ENCODE measurements around the gene DEAF1. TPM values are rescaled to one million over a fixed set of nuclear protein-coding genes. Genes with fewer than 3 reads are reported as not detected.
A peak's percentile ranks its signal among the peaks of the same experiment; 100 is the strongest.

Gene DEAF1
- total and polyA plus RNA-seq, 3 experiments from 2014 or later = 36.3 to 54.6 (median 52.1) TPM

- Mint-ChIP-seq H3K36me3 (peaks cover 0 to 3% (median 0%) of the 10 kb centered on the region in 3 donors), H3K4me1 (peaks cover 2 to 15% (median 4%) of the 10 kb centered on the region in 3 donors), H3K9me3 (no peaks in the 10 kb centered on the region), H3K4me3 (peak overlapping the region in 3 of 7 donors; percentile 20 to 25 (median 20)), H3K27me3 (peaks cover 10 to 26% of the 10 kb centered on the region in 2 donors), H3K27ac (no peak overlapping the region)
- Histone ChIP-seq H3K4me3 (ENCODE audit: low read length) (no peak overlapping the region), H3K27me3 (ENCODE audit: insufficient read depth, low read length, poor library complexity, severe bottlenecking) (peaks cover 14% of the 10 kb centered on the region), H3K36me3 (ENCODE audit: insufficient read depth, low read length) (no peaks in the 10 kb centered on the region), H3K9me3 (ENCODE audit: low read length) (no peaks in the 10 kb centered on the region), H3K4me1 (ENCODE audit: insufficient read depth, low read length) (no peaks in the 10 kb centered on the region), H3K27ac (ENCODE audit: low read depth, low read length) (no peak overlapping the region)
- no peak for DNase-seq
- POLR2A ChIA-PET = interaction anchor here (0.6 to 1.9 kb wide), 2 partner anchors 12 to 35 kb away, joined by 7 to 9 read pairs; partner anchors contain the start of genes DEAF1 and TMEM80
- CTCF ChIA-PET = interaction anchor here (0.8 to 1.0 kb wide), 2 partner anchors 20 to 119 kb away, joined by 3 to 4 read pairs; no protein-coding TSS in a partner anchor
Measured at GRCh38 chr11:706957-707816, 12.2 kb upstream of the DEAF1 start.

GRCh38 chr11:706439-706956, 11.5 kb upstream of the DEAF1 start:
- Mint-ChIP-seq H3K4me3 (no peak overlapping the region), H3K27ac (no peak overlapping the region), H3K4me1 (peaks cover 2 to 15% (median 4%) of the 10 kb centered on the region in 3 donors), H3K9me3 (no peaks in the 10 kb centered on the region), H3K36me3 (peaks cover 0 to 8% (median 0%) of the 10 kb centered on the region in 3 donors), H3K27me3 (peaks cover 10 to 26% of the 10 kb centered on the region in 2 donors)
- ChIA-PET POLR2A (interaction anchor here (0.6 to 1.9 kb wide), 2 partner anchors 11 to 35 kb away, joined by 7 to 9 read pairs; partner anchors contain the start of genes DEAF1 and TMEM80), CTCF (interaction anchor here (0.8 to 1.0 kb wide), 2 partner anchors 21 to 118 kb away, joined by 3 to 4 read pairs; no protein-coding TSS in a partner anchor)
- Histone ChIP-seq H3K27me3 (ENCODE audit: insufficient read depth, low read length, poor library complexity, severe bottlenecking) (peaks cover 14% of the 10 kb centered on the region), H3K9me3 (ENCODE audit: low read length) (no peaks in the 10 kb centered on the region), H3K4me3 (ENCODE audit: low read length) (no peak overlapping the region), H3K27ac (ENCODE audit: low read depth, low read length) (no peak overlapping the region), H3K36me3 (ENCODE audit: insufficient read depth, low read length) (no peaks in the 10 kb centered on the region), H3K4me1 (ENCODE audit: insufficient read depth, low read length) (no peaks in the 10 kb centered on the region)
- no peak for DNase-seq

- Mint-ChIP-seq H3K36me3 (peaks cover 0 to 11% (median 0%) of the 10 kb centered on the region in 3 donors), H3K27me3 (peaks cover 4 to 21% of the 10 kb centered on the region in 2 donors), H3K9me3 (no peaks in the 10 kb centered on the region), H3K4me3 (peak within 1 kb of the TSS in 3 of 7 donors; percentile 20 to 61 (median 44)), H3K4me1 (peaks cover 2 to 10% (median 4%) of the 10 kb centered on the region in 3 donors), H3K27ac (no peak within 1 kb of the TSS)
- H3K36me3 ChIP-seq (ENCODE audit: insufficient read depth, low read length) = no peaks in the 10 kb centered on the region
- H3K27ac ChIP-seq (ENCODE audit: low read depth, low read length) = no peak within 1 kb of the TSS
- H3K4me1 ChIP-seq (ENCODE audit: insufficient read depth, low read length) = no peaks in the 10 kb centered on the region
- no peaks in the 10 kb centered on the region for H3K9me3 ChIP-seq (ENCODE audit: low read length)
- H3K4me3 ChIP-seq (ENCODE audit: low read length) = no peak within 1 kb of the TSS
- POLR2A ChIA-PET = interaction anchor here (1.5 to 1.9 kb wide), 2 partner anchors 11 to 20 kb away, joined by 4 to 7 read pairs; partner anchors contain the start of genes DEAF1 and TMEM80
- peaks cover 14% of the 10 kb centered on the region for H3K27me3 ChIP-seq (ENCODE audit: insufficient read depth, low read length, poor library complexity, severe bottlenecking)
- DNase-seq = no peak
- CTCF ChIA-PET = interaction anchor here (0.8 kb wide), 1 partner anchor 20 kb away, joined by 3 read pairs; no protein-coding TSS in a partner anchor
Measured at GRCh38 chr11:705646-706438, 10.8 kb upstream of the DEAF1 start, which contains the start of gene EPS8L2. Gene EPS8L2 (plus strand): TSS chr11:706231. CDS start chr11:709408, 3,177 bp downstream.

GRCh38 chr11:704781-705645, 10.0 kb upstream of the DEAF1 start:
- peaks cover 2 to 17% of the 10 kb centered on the region in 2 donors for H3K27me3 Mint-ChIP-seq
- CTCF ChIA-PET = interaction anchor here (0.8 to 1.5 kb wide), 3 partner anchors 19 to 150 kb away, joined by 3 to 4 read pairs (median 3); no protein-coding TSS in a partner anchor
- peak overlapping the region in 1 of 8 donors; percentile 87 for H3K27ac Mint-ChIP-seq
- peaks cover 14% of the 10 kb centered on the region for H3K27me3 ChIP-seq (ENCODE audit: insufficient read depth, low read length, poor library complexity, severe bottlenecking)
- H3K4me1 ChIP-seq (ENCODE audit: insufficient read depth, low read length) = no peaks in the 10 kb centered on the region
- H3K9me3 Mint-ChIP-seq = no peaks in the 10 kb centered on the region
- H3K4me3 ChIP-seq (ENCODE audit: low read length) = no peak overlapping the region
- peaks cover 2 to 9% (median 4%) of the 10 kb centered on the region in 3 donors for H3K4me1 Mint-ChIP-seq
- peaks cover 0 to 17% (median 2%) of the 10 kb centered on the region in 3 donors for H3K36me3 Mint-ChIP-seq
- no peaks in the 10 kb centered on the region for H3K36me3 ChIP-seq (ENCODE audit: insufficient read depth, low read length)
- POLR2A ChIA-PET = interaction anchor here (0.5 to 1.9 kb wide), 3 partner anchors 10 to 21 kb away, joined by 3 to 7 read pairs (median 4); partner anchors contain the start of genes DEAF1 and TMEM80
- no peaks in the 10 kb centered on the region for H3K9me3 ChIP-seq (ENCODE audit: low read length)
- DNase-seq = no peak
- H3K27ac ChIP-seq (ENCODE audit: low read depth, low read length) = no peak overlapping the region
- peak overlapping the region in 2 of 7 donors; percentile 44 to 61 for H3K4me3 Mint-ChIP-seq

- Mint-ChIP-seq H3K9me3 (no peaks in the 10 kb centered on the region), H3K4me3 (no peak overlapping the region), H3K27me3 (peaks cover 0 to 11% of the 10 kb centered on the region in 2 donors), H3K27ac (peak overlapping the region in 1 of 8 donors; percentile 87), H3K36me3 (peaks cover 0 to 22% (median 2%) of the 10 kb centered on the region in 3 donors), H3K4me1 (peaks cover 2 to 9% (median 4%) of the 10 kb centered on the region in 3 donors)
- Histone ChIP-seq H3K36me3 (ENCODE audit: insufficient read depth, low read length) (no peaks in the 10 kb centered on the region), H3K27ac (ENCODE audit: low read depth, low read length) (no peak overlapping the region), H3K4me1 (ENCODE audit: insufficient read depth, low read length) (no peaks in the 10 kb centered on the region), H3K4me3 (ENCODE audit: low read length) (no peak overlapping the region), H3K27me3 (ENCODE audit: insufficient read depth, low read length, poor library complexity, severe bottlenecking) (peaks cover 14% of the 10 kb centered on the region), H3K9me3 (ENCODE audit: low read length) (no peaks in the 10 kb centered on the region)
- DNase-seq = no peak
- POLR2A ChIA-PET = interaction anchor here (0.5 to 1.0 kb wide), 2 partner anchors 9 to 21 kb away, joined by 3 read pairs; partner anchors contain the start of gene TMEM80
- CTCF ChIA-PET = interaction anchor here (1.3 to 1.5 kb wide), 2 partner anchors 20 to 150 kb away, joined by 3 to 4 read pairs; no protein-coding TSS in a partner anchor
Measured at GRCh38 chr11:704228-704674, 9.2 kb upstream of the DEAF1 start.

- H3K27ac Mint-ChIP-seq = no peak overlapping the region
- peaks cover 0 to 11% of the 10 kb centered on the region in 2 donors for H3K27me3 Mint-ChIP-seq
- no peaks in the 10 kb centered on the region for H3K4me1 ChIP-seq (ENCODE audit: insufficient read depth, low read length)
- H3K27me3 ChIP-seq (ENCODE audit: insufficient read depth, low read length, poor library complexity, severe bottlenecking) = peaks cover 14% of the 10 kb centered on the region
- ChIA-PET CTCF (interaction anchor here (1.5 kb wide), 1 partner anchor 149 kb away, joined by 3 read pairs; no protein-coding TSS in a partner anchor), POLR2A (interaction anchor here (1.0 kb wide), 1 partner anchor 22 kb away, joined by 3 read pairs; no protein-coding TSS in a partner anchor)
- peaks cover 2 to 9% (median 4%) of the 10 kb centered on the region in 3 donors for H3K4me1 Mint-ChIP-seq
- H3K27ac ChIP-seq (ENCODE audit: low read depth, low read length) = no peak overlapping the region
- no peaks in the 10 kb centered on the region for H3K9me3 Mint-ChIP-seq
- peak overlapping the region in 1 of 7 donors; percentile 37 for H3K4me3 Mint-ChIP-seq
- H3K36me3 ChIP-seq (ENCODE audit: insufficient read depth, low read length) = no peaks in the 10 kb centered on the region
- H3K9me3 ChIP-seq (ENCODE audit: low read length) = no peaks in the 10 kb centered on the region
- H3K4me3 ChIP-seq (ENCODE audit: low read length) = no peak overlapping the region
- DNase-seq = no peak
- H3K36me3 Mint-ChIP-seq = peaks cover 0 to 28% (median 2%) of the 10 kb centered on the region in 3 donors
Measured at GRCh38 chr11:703506-703905, 8.5 kb upstream of the DEAF1 start.
